Right atrium auricular region (tissue), 2 donors: Measurements from ENCODE around the gene HERPUD1. TPM values are rescaled to one million over a fixed set of nuclear protein-coding genes. Genes with fewer than 3 reads are reported as not detected.

Experiments
- DNase-seq: peaks from one replicate; pipeline ENCODE4 v3.0.0-alpha.2; 2019; ENCODE audit warnings: low spot score
- H3K27ac ChIP-seq, 2 donors: fragments of 200-600 bp; sonication (generic); 1 replicate in 1 of 2; 2 replicates in 1 of 2; pipeline ENCODE4 v1.5.1; 2016 to 2019
- H3K27me3 ChIP-seq, 2 donors: fragments of 200-600 bp; sonication (generic); one replicate each; pipeline versions ENCODE4 v1.5.1 to v1.6.0; 2017 to 2019
- H3K36me3 ChIP-seq: fragments of 200-600 bp; sonication (generic); one replicate; pipeline ENCODE4 v1.5.1; 2016
- H3K4me1 ChIP-seq, 2 donors: fragments of 200-600 bp; sonication (generic); one replicate each; pipeline versions ENCODE4 v1.5.1 to v1.6.0; 2017 to 2019
- H3K4me3 ChIP-seq, 2 donors: fragments of 200-600 bp; sonication (generic); 1 replicate in 1 of 2; 2 replicates in 1 of 2; pipeline ENCODE4 v1.5.1; 2017 to 2019; ENCODE audit warnings: mild to moderate bottlenecking in 1 of 2, moderate library complexity in 1 of 2
- H3K9me3 ChIP-seq, 2 donors: fragments of 200-600 bp; sonication (generic); one replicate each; pipeline ENCODE4 v1.5.1; 2019
- CTCF ChIP-seq, 2 donors: fragments of 200-600 bp; sonication (generic); IDR thresholded peaks; one replicate each; pipeline ENCODE4 v1.5.1; 2019; ENCODE audit warnings: antibody characterized with exemption in 2 of 2
- total RNA-seq, 2 donors: library from RNA; depleted of rRNA; stranded (reverse); fragments of >200 nt; gene quantifications; one replicate each; pipeline ENCODE4 v1.1.0, GENCODE V29; 2016

The HERPUD1 gene
- total RNA-seq, 2 donors from 2014 or later: 76.4 to 140 TPM

- no peaks in the 10 kb centered on the region for H3K27me3 ChIP-seq
- no peak for TF ChIP-seq CTCF (IDR thresholded peaks at IDR 0.05)
- H3K9me3 ChIP-seq: no peaks in the 10 kb centered on the region
- H3K4me1 ChIP-seq: no peaks in the 10 kb centered on the region
- no peak overlapping the region for H3K27ac ChIP-seq
- no peaks in the 10 kb centered on the region for H3K36me3 ChIP-seq
- H3K4me3 ChIP-seq: no peak overlapping the region
- no peak for DNase-seq
Measured at GRCh38 chr16:56895813-56896212, 36.1 kb upstream of the HERPUD1 start.

DNA sequence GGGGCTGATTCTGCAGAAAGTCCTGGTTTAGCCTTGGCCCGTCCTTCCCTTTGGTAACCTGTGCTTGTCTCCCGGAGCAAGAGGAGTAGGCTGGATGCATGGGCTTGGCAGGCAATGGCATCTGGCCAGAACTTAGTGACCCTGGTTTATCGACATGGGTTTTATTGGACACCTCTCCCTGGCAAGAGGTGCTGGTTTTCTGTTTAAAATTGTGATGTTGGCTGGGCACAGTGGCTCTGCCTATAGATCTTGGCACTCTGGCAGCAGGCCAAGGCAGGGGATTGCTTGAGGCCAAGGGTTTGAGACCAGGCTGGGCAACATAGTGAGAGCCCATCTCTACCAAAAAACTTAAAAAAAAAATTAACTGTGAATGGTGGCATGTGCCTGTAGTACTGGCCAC, 35.7 kb upstream of the HERPUD1 start:
- Histone ChIP-seq H3K36me3 (no peaks in the 10 kb centered on the region), H3K27ac (no peak overlapping the region), H3K9me3 (no peaks in the 10 kb centered on the region), H3K4me3 (no peak overlapping the region), H3K4me1 (no peaks in the 10 kb centered on the region), H3K27me3 (no peaks in the 10 kb centered on the region)
- TF ChIP-seq CTCF (IDR thresholded peaks at IDR 0.05): no peak
- DNase-seq: no peak

GRCh38 chr16:56897026-56897799, 34.7 kb upstream of the HERPUD1 start:
- TF ChIP-seq CTCF (IDR thresholded peaks at IDR 0.05): no peak
- Histone ChIP-seq H3K27me3 (no peaks in the 10 kb centered on the region), H3K27ac (no peak overlapping the region), H3K4me3 (no peak overlapping the region), H3K36me3 (no peaks in the 10 kb centered on the region), H3K9me3 (no peaks in the 10 kb centered on the region), H3K4me1 (no peaks in the 10 kb centered on the region)
- DNase-seq: no peak

GRCh38 chr16:56898847-56899246, 33.1 kb upstream of the HERPUD1 start:
- no peak for TF ChIP-seq CTCF (IDR thresholded peaks at IDR 0.05)
- DNase-seq: no peak
- no peaks in the 10 kb centered on the region for H3K4me1 ChIP-seq
- no peak overlapping the region for H3K27ac ChIP-seq
- H3K4me3 ChIP-seq: no peak overlapping the region
- no peaks in the 10 kb centered on the region for H3K9me3 ChIP-seq
- H3K27me3 ChIP-seq: no peaks in the 10 kb centered on the region
- no peaks in the 10 kb centered on the region for H3K36me3 ChIP-seq

DNA sequence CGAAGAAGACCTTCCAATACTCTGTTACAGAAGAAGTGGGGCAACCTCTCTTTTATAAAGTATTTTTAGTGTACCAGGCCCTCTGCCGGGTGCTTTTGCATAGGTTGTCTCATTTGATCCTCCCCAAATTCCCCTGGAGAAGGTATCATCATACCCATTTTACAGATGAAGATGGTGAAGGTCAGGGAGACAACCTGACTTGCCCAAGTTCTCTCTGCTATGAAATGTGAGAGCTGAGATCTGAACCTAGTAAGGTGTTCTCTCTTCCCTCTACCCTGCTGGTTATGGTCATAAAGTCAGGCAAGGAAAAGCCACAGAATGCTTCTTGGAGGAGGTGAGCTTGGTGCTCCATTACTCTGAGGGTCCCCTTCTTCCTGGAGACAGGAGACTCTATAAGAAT, 28.1 kb upstream of the HERPUD1 start:
- Histone ChIP-seq H3K27ac (no peak overlapping the region), H3K4me3 (no peak overlapping the region), H3K27me3 (no peaks in the 10 kb centered on the region), H3K4me1 (no peaks in the 10 kb centered on the region), H3K9me3 (no peaks in the 10 kb centered on the region), H3K36me3 (no peaks in the 10 kb centered on the region)
- no peak for TF ChIP-seq CTCF (IDR thresholded peaks at IDR 0.05)
- no peak for DNase-seq

GRCh38 chr16:56907401-56907800, 24.5 kb upstream of the HERPUD1 start:
- Histone ChIP-seq H3K27ac (no peak overlapping the region), H3K4me3 (no peak overlapping the region), H3K9me3 (no peaks in the 10 kb centered on the region), H3K36me3 (no peaks in the 10 kb centered on the region), H3K27me3 (no peaks in the 10 kb centered on the region), H3K4me1 (peaks cover 0 to 11% of the 10 kb centered on the region in 2 donors)
- TF ChIP-seq CTCF (IDR thresholded peaks at IDR 0.05): no peak
- no peak for DNase-seq
